Tibial artery (tissue), 4 donors: ENCODE measurements around the gene POLR2J.

ENCODE experiments used
- DNase-seq, 2 donors: peaks; one replicate each; pipeline ENCODE4 v3.0.0-alpha.2; 2019
- H3K27ac ChIP-seq, 2 donors: fragments of 200-600 bp; sonication (generic) in 1 of 2; 1 replicate in 1 of 2; 2 replicates in 1 of 2; pipeline ENCODE4 v1.5.1; 2018 to 2019; ENCODE audit warnings: mild to moderate bottlenecking in 1 of 2
- H3K27me3 ChIP-seq, 2 donors: fragments of 200-600 bp; sonication (generic) in 1 of 2; one replicate each; pipeline versions ENCODE4 v1.5.1 to v1.6.0; 2016 to 2019
- H3K36me3 ChIP-seq, 3 donors: fragments of 200-600 bp; sonication (generic) in 2 of 3; one replicate each; pipeline ENCODE4 v1.5.1; 2016 to 2019; ENCODE audit warnings: mild to moderate bottlenecking in 2 of 3
- H3K4me1 ChIP-seq, 4 donors: fragments of 200-600 bp; sonication (generic) in 2 of 4; 1 replicate in 3 of 4; 2 replicates in 1 of 4; pipeline ENCODE4 v1.5.1; 2016 to 2019
- H3K4me3 ChIP-seq, 2 donors: fragments of 200-600 bp; sonication (generic) in 1 of 2; 1 replicate in 1 of 2; 2 replicates in 1 of 2; pipeline ENCODE4 v1.5.1; 2018 to 2019; ENCODE audit warnings: mild to moderate bottlenecking in 2 of 2
- H3K9me3 ChIP-seq, 3 donors: fragments of 200-600 bp; sonication (generic) in 1 of 3; one replicate each; pipeline ENCODE4 v1.5.1; 2016 to 2019
- CTCF ChIP-seq, 2 experiments: fragments of 200-600 bp in 1 of 2; fragments of 450-650 bp in 1 of 2; IDR thresholded peaks; one replicate each; pipeline ENCODE4 v1.5.1; 2017 to 2019; ENCODE audit warnings: antibody characterized with exemption in 2 of 2, mild to moderate bottlenecking in 1 of 2, moderate library complexity in 1 of 2
- intact Hi-C: fragments of 100-400 bp; cut with DNase I; formaldehyde crosslinking; loops from one replicate; pipeline ENCODE4 v1.15.0; 2023; ENCODE audit warnings: low total_unique reads

The POLR2J gene

GRCh38 chr7:102436118-102436517 lies 42.6 kb downstream of the POLR2J start:
- Histone ChIP-seq H3K9me3 (no peaks in the 10 kb centered on the region), H3K36me3 (no peaks in the 10 kb centered on the region), H3K27me3 (no peaks in the 10 kb centered on the region), H3K4me3 (no peak overlapping the region), H3K27ac (no peak overlapping the region), H3K4me1 (peaks cover 0 to 27% (median 14%) of the 10 kb centered on the region in 4 donors)
- TF ChIP-seq CTCF (IDR thresholded peaks at IDR 0.05): no peak
- intact Hi-C loops: no loop called here
- DNase-seq: no peak

GRCh38 chr7:102434039-102434486 lies 44.7 kb downstream of the POLR2J start:
- no peaks in the 10 kb centered on the region for H3K27me3 ChIP-seq
- no peaks in the 10 kb centered on the region for H3K9me3 ChIP-seq
- intact Hi-C loops: no loop called here
- no peaks in the 10 kb centered on the region for H3K36me3 ChIP-seq
- no peak for TF ChIP-seq CTCF (IDR thresholded peaks at IDR 0.05)
- peak overlapping the region; percentile 57 to 58 for H3K27ac ChIP-seq
- peak overlapping the region; percentile 62 to 63 for H3K4me3 ChIP-seq
- no peak for DNase-seq
- peaks cover 0 to 24% (median 14%) of the 10 kb centered on the region in 4 donors for H3K4me1 ChIP-seq

GRCh38 chr7:102433219-102434038 lies 45.3 kb downstream of the POLR2J start, which contains the start of gene ORAI2:
ORAI2 (plus strand) TSS chr7:102433575; CDS start chr7:102438957, 5,382 bp downstream.
- TF ChIP-seq CTCF (IDR thresholded peaks at IDR 0.05): no peak
- H3K4me3 ChIP-seq: peak within 1 kb of the TSS; percentile 62 to 63
- H3K36me3 ChIP-seq: no peaks in the 10 kb centered on the region
- DNase-seq: peak; percentile 62 to 84
- H3K27me3 ChIP-seq: no peaks in the 10 kb centered on the region
- H3K4me1 ChIP-seq: peaks cover 0 to 24% (median 14%) of the 10 kb centered on the region in 4 donors
- H3K27ac ChIP-seq: peak within 1 kb of the TSS; percentile 57 to 72
- intact Hi-C loops: no loop called here
- no peaks in the 10 kb centered on the region for H3K9me3 ChIP-seq

GRCh38 chr7:102432442-102433218 lies 46.1 kb downstream of the POLR2J start:
- H3K4me3 ChIP-seq: peak overlapping the region; percentile 62 to 63
- TF ChIP-seq CTCF (IDR thresholded peaks at IDR 0.05): no peak
- DNase-seq: no peak
- H3K27me3 ChIP-seq: no peaks in the 10 kb centered on the region
- intact Hi-C loops: no loop called here
- H3K27ac ChIP-seq: peak overlapping the region; percentile 57 to 72
- H3K9me3 ChIP-seq: no peaks in the 10 kb centered on the region
- peaks cover 0 to 24% (median 14%) of the 10 kb centered on the region in 4 donors for H3K4me1 ChIP-seq
- peaks cover 0 to 5% (median 0%) of the 10 kb centered on the region in 3 donors for H3K36me3 ChIP-seq

GRCh38 chr7:102431617-102432298 lies 47.0 kb downstream of the POLR2J start:
- intact Hi-C loops: no loop called here
- Histone ChIP-seq H3K27ac (peak overlapping the region in 1 of 2 donors; percentile 24), H3K4me3 (no peak overlapping the region), H3K4me1 (peaks cover 0 to 24% (median 14%) of the 10 kb centered on the region in 4 donors), H3K36me3 (peaks cover 6 to 12% (median 8%) of the 10 kb centered on the region in 3 donors), H3K27me3 (no peaks in the 10 kb centered on the region), H3K9me3 (no peaks in the 10 kb centered on the region)
- no peak for TF ChIP-seq CTCF (IDR thresholded peaks at IDR 0.05)
- DNase-seq: no peak
